Progenitor cell of endocrine pancreas (in vitro differentiated cells): Measurements from ENCODE around the gene CRHR1. TPM values are rescaled to one million over a fixed set of nuclear protein-coding genes. Genes with fewer than 3 reads are reported as not detected.

Experiments
- DNase-seq: peaks from one replicate; pipeline ENCODE4 v3.0.0; 2021; ENCODE audit warnings: low spot score; ENCODE audit not compliant: unreplicated experiment
- H3K27ac Mint-ChIP-seq: 2 replicates; pipeline ENCODE4 v1.8.0; 2021; ENCODE audit warnings: mild to moderate bottlenecking, moderate library complexity, mixed read lengths
- H3K27me3 Mint-ChIP-seq: 2 replicates; pipeline ENCODE4 v1.8.0; 2021; ENCODE audit warnings: mixed read lengths
- H3K36me3 Mint-ChIP-seq: 2 replicates; pipeline ENCODE4 v1.8.0; 2022; ENCODE audit warnings: mixed read lengths; ENCODE audit not compliant: insufficient read depth
- H3K4me1 Mint-ChIP-seq: 2 replicates; pipeline ENCODE4 v1.8.0; 2021; ENCODE audit warnings: low read depth, mixed read lengths
- H3K4me3 Mint-ChIP-seq: 2 replicates; pipeline ENCODE4 v1.8.0; 2021; ENCODE audit warnings: low read depth, mild to moderate bottlenecking, moderate library complexity, mixed read lengths
- H3K9me3 Mint-ChIP-seq: 2 replicates; pipeline ENCODE4 v1.8.0; 2021; ENCODE audit warnings: low read depth, mixed read lengths
- total RNA-seq: library from RNA; stranded (reverse); gene quantifications from 2 replicates; pipeline ENCODE4 v1.2.1, GENCODE V29; 2021
- TF ChIP-seq, protein P1 (sequence below): fragments of 200-600 bp; sonication (generic); IDR thresholded peaks from one replicate; pipeline ENCODE4 v1.5.0; 2021; ENCODE audit warnings: antibody characterized with exemption, mild to moderate bottlenecking; ENCODE audit not compliant: unreplicated experiment

The CRHR1 gene
- total RNA-seq, 1 donor from 2014 or later = not detected

DNA sequence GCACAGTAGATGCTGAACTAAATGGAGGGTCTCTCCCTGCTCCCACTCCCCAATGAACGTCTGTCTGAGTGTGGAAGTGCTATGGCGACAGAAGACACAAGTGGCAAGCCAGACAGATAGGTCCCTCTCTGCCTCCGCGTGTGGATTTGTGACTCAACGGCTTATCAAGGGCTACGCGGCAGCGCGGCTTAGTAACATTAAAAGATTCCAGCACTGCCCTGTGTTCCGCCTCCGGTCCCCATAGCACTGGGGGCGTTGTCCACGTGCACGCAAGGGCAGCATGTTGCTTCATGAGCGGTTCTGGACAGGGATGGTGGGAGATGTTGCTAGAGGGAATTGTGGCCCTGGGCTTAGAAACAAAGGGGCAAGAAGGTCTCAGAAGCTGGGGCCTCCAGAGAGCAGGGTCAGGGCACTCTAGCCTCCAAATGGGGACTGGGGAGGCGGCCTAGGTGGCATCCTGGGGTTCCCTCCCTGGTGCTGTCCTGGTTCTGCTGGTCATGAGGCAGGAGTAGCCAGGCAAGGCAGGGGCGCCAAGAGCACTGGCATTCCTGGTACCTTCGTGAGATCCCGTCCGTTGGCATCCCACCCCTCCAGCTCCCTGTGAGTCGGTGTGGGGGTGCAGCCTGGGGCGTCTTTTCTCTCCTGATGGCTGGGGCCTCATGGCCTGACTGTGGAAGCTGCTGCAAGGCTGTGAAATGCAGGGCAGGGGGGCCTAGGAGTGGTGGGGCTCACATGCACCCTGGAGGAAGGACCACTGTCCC is 9.1 kb downstream of the CRHR1 start:
- Mint-ChIP-seq H3K9me3 (no peaks in the 10 kb centered on the region), H3K27me3 (peaks cover 68% of the 10 kb centered on the region)

DNA sequence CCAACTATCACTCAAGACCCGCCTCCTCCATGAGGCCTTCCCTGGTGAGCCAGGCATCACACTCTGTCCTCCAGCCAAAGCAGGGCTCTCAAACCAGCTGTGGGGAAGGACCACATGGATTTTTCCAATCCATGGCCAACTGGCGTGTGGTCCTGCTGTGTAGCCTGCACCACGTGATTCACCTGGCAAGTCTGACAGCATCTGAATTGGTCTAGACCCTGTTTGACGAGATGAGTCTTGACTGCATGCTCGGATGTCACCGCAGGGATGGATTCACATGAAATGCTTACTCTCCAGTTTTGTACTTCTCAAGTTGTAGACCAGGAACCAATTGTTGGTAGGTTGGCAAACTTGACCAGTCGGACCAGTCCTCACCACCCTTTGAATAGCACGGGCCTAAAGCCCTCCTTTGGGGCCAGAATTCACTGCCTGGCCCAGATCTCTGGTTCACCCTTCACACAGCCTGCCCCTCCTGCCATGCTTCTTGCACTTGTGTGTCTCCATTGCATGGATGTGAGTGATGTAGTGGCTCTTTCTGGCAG is 9.9 kb downstream of the CRHR1 start:
- DNase-seq = no peak
- Mint-ChIP-seq H3K4me3 (no peak overlapping the region), H3K27me3 (peaks cover 59% of the 10 kb centered on the region), H3K36me3 (no peaks in the 10 kb centered on the region), H3K27ac (no peak overlapping the region), H3K4me1 (no peaks in the 10 kb centered on the region), H3K9me3 (no peaks in the 10 kb centered on the region)
- TF ChIP-seq, protein P1, sequence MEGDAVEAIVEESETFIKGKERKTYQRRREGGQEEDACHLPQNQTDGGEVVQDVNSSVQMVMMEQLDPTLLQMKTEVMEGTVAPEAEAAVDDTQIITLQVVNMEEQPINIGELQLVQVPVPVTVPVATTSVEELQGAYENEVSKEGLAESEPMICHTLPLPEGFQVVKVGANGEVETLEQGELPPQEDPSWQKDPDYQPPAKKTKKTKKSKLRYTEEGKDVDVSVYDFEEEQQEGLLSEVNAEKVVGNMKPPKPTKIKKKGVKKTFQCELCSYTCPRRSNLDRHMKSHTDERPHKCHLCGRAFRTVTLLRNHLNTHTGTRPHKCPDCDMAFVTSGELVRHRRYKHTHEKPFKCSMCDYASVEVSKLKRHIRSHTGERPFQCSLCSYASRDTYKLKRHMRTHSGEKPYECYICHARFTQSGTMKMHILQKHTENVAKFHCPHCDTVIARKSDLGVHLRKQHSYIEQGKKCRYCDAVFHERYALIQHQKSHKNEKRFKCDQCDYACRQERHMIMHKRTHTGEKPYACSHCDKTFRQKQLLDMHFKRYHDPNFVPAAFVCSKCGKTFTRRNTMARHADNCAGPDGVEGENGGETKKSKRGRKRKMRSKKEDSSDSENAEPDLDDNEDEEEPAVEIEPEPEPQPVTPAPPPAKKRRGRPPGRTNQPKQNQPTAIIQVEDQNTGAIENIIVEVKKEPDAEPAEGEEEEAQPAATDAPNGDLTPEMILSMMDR = no peak

More for the DNA sequence above, 9.1 kb downstream of the CRHR1 start:
- H3K27ac Mint-ChIP-seq = no peak overlapping the region
- DNase-seq = no peak
- H3K4me1 Mint-ChIP-seq = no peaks in the 10 kb centered on the region
- TF ChIP-seq, protein P1 = no peak
- no peak overlapping the region for H3K4me3 Mint-ChIP-seq
- H3K36me3 Mint-ChIP-seq = no peaks in the 10 kb centered on the region

GRCh38 chr17:45794840-45795239 is 10.7 kb downstream of the CRHR1 start:
- Mint-ChIP-seq H3K36me3 (no peaks in the 10 kb centered on the region), H3K27ac (no peak overlapping the region), H3K4me1 (no peaks in the 10 kb centered on the region), H3K4me3 (no peak overlapping the region), H3K9me3 (no peaks in the 10 kb centered on the region), H3K27me3 (peaks cover 56% of the 10 kb centered on the region)
- no peak for DNase-seq
- TF ChIP-seq, protein P1 = no peak

DNA sequence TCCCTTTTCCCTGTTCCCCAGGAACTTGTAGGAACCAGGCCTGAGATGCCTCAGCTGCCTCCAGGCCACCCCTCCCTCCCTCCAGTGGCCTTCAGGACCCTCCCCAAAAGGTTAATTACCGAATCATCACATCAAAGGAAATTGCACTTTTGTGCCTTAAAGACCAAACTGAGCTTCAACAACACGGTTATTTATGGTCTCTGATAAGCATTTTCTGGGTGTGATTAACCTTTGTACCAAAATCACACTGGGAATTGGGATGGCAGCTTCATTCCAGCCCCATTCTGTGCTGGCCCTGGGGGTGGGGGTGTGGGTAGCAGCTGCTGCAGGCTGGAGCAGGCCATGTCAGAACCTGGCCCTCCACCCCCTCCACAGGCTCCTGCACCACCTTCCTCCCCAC is 16.7 kb downstream of the CRHR1 start:
- no peak for DNase-seq
- Mint-ChIP-seq H3K9me3 (no peaks in the 10 kb centered on the region), H3K36me3 (no peaks in the 10 kb centered on the region), H3K27ac (no peak overlapping the region), H3K27me3 (peaks cover 46% of the 10 kb centered on the region), H3K4me3 (no peak overlapping the region), H3K4me1 (no peaks in the 10 kb centered on the region)
- TF ChIP-seq, protein P1 = no peak

GRCh38 chr17:45801421-45801820 is 17.3 kb downstream of the CRHR1 start:
- no peaks in the 10 kb centered on the region for H3K36me3 Mint-ChIP-seq
- no peaks in the 10 kb centered on the region for H3K4me1 Mint-ChIP-seq
- TF ChIP-seq, protein P1 = no peak
- no peaks in the 10 kb centered on the region for H3K9me3 Mint-ChIP-seq
- H3K27ac Mint-ChIP-seq = no peak overlapping the region
- no peak overlapping the region for H3K4me3 Mint-ChIP-seq
- H3K27me3 Mint-ChIP-seq = peaks cover 45% of the 10 kb centered on the region
- DNase-seq = no peak
